GM20000 (cell line): Measurements from ENCODE around the gene SLIRP.

ENCODE experiments used
- DNase-seq: peaks from one replicate; pipeline ENCODE4 v3.0.0; 2012; ENCODE audit warnings: low spot score
- TF ChIP-seq, protein P1 (sequence below): IDR thresholded peaks from 2 replicates; pipeline ENCODE4 v1.5.1; 2012; ENCODE audit warnings: mild to moderate bottlenecking, control low read depth; ENCODE audit errors: extremely low read depth, missing control alignments

The SLIRP gene

DNA sequence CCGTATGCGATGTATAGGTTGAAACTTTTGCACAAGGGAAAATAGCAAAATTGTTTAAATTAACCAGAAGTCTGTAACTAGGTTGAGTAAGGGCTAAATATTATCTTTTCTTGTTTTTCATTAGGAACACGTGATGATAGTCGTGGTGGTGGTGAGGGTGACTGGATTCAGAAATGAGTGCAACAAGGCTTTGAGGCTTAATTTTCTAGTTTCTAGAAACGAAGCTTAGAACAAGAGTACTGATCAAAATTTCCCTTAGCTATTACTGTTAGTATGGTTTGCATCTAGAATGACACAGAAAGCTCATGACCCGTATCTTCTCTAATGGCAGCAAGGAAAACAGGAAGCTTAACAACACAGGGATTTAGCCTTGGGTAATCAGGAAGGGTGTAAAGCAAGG is 7.0 kb downstream of the SLIRP start:
- TF ChIP-seq, protein P1, sequence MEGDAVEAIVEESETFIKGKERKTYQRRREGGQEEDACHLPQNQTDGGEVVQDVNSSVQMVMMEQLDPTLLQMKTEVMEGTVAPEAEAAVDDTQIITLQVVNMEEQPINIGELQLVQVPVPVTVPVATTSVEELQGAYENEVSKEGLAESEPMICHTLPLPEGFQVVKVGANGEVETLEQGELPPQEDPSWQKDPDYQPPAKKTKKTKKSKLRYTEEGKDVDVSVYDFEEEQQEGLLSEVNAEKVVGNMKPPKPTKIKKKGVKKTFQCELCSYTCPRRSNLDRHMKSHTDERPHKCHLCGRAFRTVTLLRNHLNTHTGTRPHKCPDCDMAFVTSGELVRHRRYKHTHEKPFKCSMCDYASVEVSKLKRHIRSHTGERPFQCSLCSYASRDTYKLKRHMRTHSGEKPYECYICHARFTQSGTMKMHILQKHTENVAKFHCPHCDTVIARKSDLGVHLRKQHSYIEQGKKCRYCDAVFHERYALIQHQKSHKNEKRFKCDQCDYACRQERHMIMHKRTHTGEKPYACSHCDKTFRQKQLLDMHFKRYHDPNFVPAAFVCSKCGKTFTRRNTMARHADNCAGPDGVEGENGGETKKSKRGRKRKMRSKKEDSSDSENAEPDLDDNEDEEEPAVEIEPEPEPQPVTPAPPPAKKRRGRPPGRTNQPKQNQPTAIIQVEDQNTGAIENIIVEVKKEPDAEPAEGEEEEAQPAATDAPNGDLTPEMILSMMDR, result no peak
- DNase-seq, result no peak

GRCh38 chr14:77717608-77718305 is 9.9 kb downstream of the SLIRP start:
- TF ChIP-seq, protein P1, result no peak
- DNase-seq, result no peak

DNA sequence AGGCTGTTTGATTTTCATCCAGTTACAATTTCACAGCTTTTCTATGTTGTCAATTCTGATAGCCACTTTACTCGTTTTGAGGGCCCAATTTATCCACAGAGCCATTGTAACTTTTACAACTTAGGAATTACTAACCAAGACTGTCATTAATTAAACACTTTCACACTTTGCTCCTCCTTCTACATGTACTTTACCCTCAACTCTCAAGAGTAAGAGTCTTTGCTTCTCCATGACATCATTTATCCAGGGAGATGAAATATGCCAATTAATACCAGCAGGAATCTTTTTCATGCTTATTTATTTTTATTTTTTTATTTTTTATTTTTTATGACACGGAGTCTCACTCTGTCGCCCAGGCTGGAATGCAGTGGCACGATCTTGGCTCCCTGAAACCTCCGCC is 13.5 kb downstream of the SLIRP start:
- TF ChIP-seq, protein P1, result no peak
- DNase-seq, result no peak

- TF ChIP-seq, protein P1, result no peak
Measured at GRCh38 chr14:77722301-77722700, 14.4 kb downstream of the SLIRP start.

GRCh38 chr14:77730976-77731497 is 23.1 kb downstream of the SLIRP start:
- TF ChIP-seq, protein P1, result no peak
- DNase-seq, result no peak

More at GRCh38 chr14:77722301-77722700, 14.4 kb downstream of the SLIRP start:
- no peak for DNase-seq

DNA sequence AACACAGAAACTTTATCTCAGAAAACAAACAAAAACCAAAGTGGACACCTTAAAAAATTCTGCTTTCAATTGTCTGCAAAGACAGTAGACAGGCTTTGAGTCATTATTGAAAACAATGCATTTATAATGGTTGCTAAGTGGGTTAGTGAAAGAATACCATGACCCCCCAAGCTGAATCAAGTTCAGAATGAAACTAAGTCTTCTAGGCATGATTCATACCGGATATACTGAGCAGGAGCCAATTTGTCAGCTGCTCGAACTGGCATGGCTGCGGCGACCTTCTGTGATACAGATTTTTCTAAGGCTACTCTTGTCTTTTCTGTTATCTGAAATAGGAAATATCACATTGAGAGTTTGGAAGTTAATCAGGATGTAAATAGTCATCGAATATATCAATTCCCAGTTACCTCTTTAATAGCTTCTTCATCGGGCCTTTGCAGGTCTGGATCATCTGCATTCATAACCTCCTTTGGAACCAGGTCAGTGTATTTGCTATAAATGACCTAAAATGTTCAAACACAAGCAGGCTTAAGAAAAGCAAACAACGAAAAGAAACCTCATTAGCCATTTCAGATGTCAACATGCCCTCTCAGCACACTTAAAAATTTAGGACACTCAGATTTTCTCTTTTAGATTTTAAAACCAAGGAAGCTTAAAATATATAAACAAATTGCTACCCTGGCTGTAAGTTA is 30.8 kb downstream of the SLIRP start:
- DNase-seq, result peak; percentile 41
- TF ChIP-seq, protein P1, result no peak

- no peak for DNase-seq
- TF ChIP-seq, protein P1, result no peak
Measured at GRCh38 chr14:77741438-77741837, 33.5 kb downstream of the SLIRP start.
